ENCODE data around the gene FIGNL2. TPM values are rescaled to one million over a fixed set of nuclear protein-coding genes. Genes with fewer than 3 reads are reported as not detected.

Gene FIGNL2
- total RNA-seq, 1 experiment from 2014 or later, result 0.27 TPM

GRCh38 chr12:51826881-51827280 lies 21.6 kb downstream of the FIGNL2 start:
- Histone ChIP-seq H4K20me1 (ENCODE audit: insufficient read depth) (no peaks in the 10 kb centered on the region), H3K79me2 (ENCODE audit: insufficient read depth, low read length) (no peaks in the 10 kb centered on the region), H3K4me2 (ENCODE audit: low read length) (no peak overlapping the region), H3K9me2 (ENCODE audit: insufficient read depth) (no peaks in the 10 kb centered on the region), H3K9ac (ENCODE audit: low read length) (no peak overlapping the region), H3K4me1 (ENCODE audit: control insufficient read depth in 1 of 2, insufficient read depth in 2 of 2, low read length in 2 of 2) (peaks cover 8 to 18% of the 10 kb centered on the region in 2 experiments), H2AFZ (ENCODE audit: low read depth, low read length, poor library complexity, severe bottlenecking) (no peak overlapping the region), H3K36me3 (ENCODE audit: control insufficient read depth in 1 of 2, insufficient read depth in 2 of 2, low read length in 2 of 2) (no peaks in the 10 kb centered on the region), H3K27me3 (ENCODE audit: insufficient read depth, low read length) (0 out of 2 replicates have a peak, but pooled peaks cover 6% of the 10 kb centered on the region), H3K4me3 (replicated peaks in 1 of 2; ENCODE audit: low read depth in 1 of 2, low read length in 2 of 2) (no peak overlapping the region), H3K27ac (ENCODE audit: low read depth, low read length) (no peak overlapping the region), H3K9me3 (ENCODE audit: control insufficient read depth in 1 of 2, insufficient read depth in 1 of 2, low read depth in 1 of 2, low read length in 2 of 2) (no peaks in the 10 kb centered on the region)
- DNase-seq (ENCODE audit: low read depth, low spot score) (no peak), ATAC-seq (no peak)
- CTCF ChIA-PET, result no interaction called here
- no TSS peak for BruUV-seq (replicated peaks)
- RAD21 ChIA-PET (ENCODE audit: low non-redundant PET in 1 of 2, low total read pairs in 2 of 2, uncharacterized antibody in 2 of 2, unreplicated experiment in 2 of 2), result no interaction called here
- POLR2A ChIA-PET, result no interaction called here
- TF ChIP-seq CTCF (IDR thresholded peaks at IDR 0.05 in 2 of 3, conservative IDR thresholded peaks at IDR 0.05 in 1 of 3; ENCODE audit: borderline replicate concordance in 1 of 3, insufficient read depth in 1 of 3, low read depth in 2 of 3, low read length in 2 of 3) (no peak), ATF3 (IDR thresholded peaks at IDR 0.05) (no peak), REST (IDR thresholded peaks at IDR 0.05; ENCODE audit: low read depth) (no peak)
- intact Hi-C loops (cut with micrococcal nuclease), result loop anchor here (5.0 kb wide), 2 partner anchors 50 to 150 kb away; no protein-coding TSS in a partner anchor
